Neuron (in vitro differentiated cells): ENCODE results near the gene PPWD1.
"Not testable (repeated sequence)": the region's sequence is repeated elsewhere in the genome, so short reads cannot be mapped to it uniquely, and the experiment has no call there.

Source experiments
- H2AFZ ChIP-seq: one replicate; pipeline ENCODE4 v1.6.1; 2013; ENCODE audit warnings: low read depth, mild to moderate bottlenecking, inconsistent platforms, low read length, moderate library complexity
- H3K27me3 ChIP-seq: one replicate; pipeline ENCODE4 v1.6.1; 2013; ENCODE audit warnings: low read length; ENCODE audit not compliant: insufficient read depth
- H3K36me3 ChIP-seq: one replicate; pipeline ENCODE4 v1.6.1; 2013; ENCODE audit warnings: low read length; ENCODE audit not compliant: insufficient read depth
- H3K4me1 ChIP-seq: one replicate; pipeline ENCODE4 v1.6.1; 2013; ENCODE audit warnings: low read length; ENCODE audit not compliant: insufficient read depth
- H3K4me3 ChIP-seq: 2 replicates; pipeline ENCODE4 v1.5.1; 2013; ENCODE audit warnings: mild to moderate bottlenecking, low read length, moderate library complexity
- H3K9me3 ChIP-seq: one replicate; pipeline ENCODE4 v1.6.1; 2013; ENCODE audit warnings: low read length

The PPWD1 gene

GRCh38 chr5:65566505-65566904 lies 3.4 kb downstream of the PPWD1 start:
- H3K4me1 ChIP-seq = peaks cover 16% of the 10 kb centered on the region

DNA sequence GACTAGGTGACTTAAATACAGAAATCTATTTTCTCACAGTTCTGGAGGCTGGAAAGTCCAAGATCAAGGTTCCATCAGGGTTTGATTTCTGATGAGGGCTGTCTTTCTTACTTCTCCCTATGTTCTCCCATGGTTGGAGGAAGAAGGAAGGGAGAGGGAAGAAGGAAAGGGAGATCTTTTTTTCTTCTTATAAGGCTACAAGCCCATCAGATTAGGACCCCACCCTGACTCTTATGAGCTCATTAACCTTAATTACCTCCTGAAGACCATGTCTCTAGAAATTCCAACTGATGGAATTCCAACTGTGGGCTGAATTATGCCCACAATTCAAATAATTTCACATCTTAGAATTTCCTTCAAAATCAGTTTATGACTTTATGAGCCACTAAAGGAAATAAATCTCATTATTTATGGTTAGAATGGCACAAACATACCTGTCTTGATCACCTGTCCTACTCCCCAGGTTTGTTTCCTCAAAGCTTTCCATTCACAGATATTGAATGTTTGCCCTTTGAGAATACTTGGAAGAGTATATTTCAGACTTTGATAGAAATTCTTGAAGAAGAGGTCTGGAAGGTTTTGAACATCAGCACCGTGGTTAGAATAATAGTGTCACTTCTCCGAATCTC lies 7.6 kb downstream of the PPWD1 start:
- Histone ChIP-seq H2AFZ (no peak overlapping the region), H3K9me3 (no peaks in the 10 kb centered on the region), H3K27me3 (no peaks in the 10 kb centered on the region), H3K36me3 (peaks cover 50% of the 10 kb centered on the region), H3K4me3 (no peak overlapping the region), H3K4me1 (no peaks in the 10 kb centered on the region)

More at GRCh38 chr5:65566505-65566904, 3.4 kb downstream of the PPWD1 start:
- no peak overlapping the region for H2AFZ ChIP-seq
- H3K27me3 ChIP-seq = no peaks in the 10 kb centered on the region
- no peak overlapping the region for H3K4me3 ChIP-seq
- peaks cover 21% of the 10 kb centered on the region for H3K36me3 ChIP-seq
- H3K9me3 ChIP-seq = no peaks in the 10 kb centered on the region

GRCh38 chr5:65577141-65577540 lies 14.0 kb downstream of the PPWD1 start:
- no peaks in the 10 kb centered on the region for H3K4me1 ChIP-seq
- no peaks in the 10 kb centered on the region for H3K27me3 ChIP-seq
- H3K36me3 ChIP-seq = peaks cover 70% of the 10 kb centered on the region
- no peaks in the 10 kb centered on the region for H3K9me3 ChIP-seq
- H2AFZ ChIP-seq = no peak overlapping the region
- H3K4me3 ChIP-seq = no peak overlapping the region

DNA sequence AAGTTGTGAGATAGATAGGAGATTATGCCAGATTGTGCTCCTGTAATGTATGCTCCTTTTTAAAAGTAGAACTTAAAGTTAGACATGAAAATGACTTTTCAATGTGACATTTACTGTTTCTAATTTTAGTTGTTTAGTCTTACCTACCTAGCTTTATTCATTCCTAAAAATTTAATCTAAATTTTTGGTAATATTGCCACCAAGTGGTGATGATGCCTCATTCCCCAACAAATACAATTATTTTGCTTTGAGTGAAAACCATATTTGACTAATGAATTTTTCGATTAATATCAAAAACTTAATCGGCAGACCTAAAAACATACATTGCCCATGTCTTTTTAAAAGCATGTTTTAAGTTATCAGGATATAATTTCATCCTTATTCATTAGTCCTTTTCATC lies 25.6 kb downstream of the PPWD1 start:
- Histone ChIP-seq H3K4me1 (no peaks in the 10 kb centered on the region), H3K27me3 (no peaks in the 10 kb centered on the region), H3K36me3 (peaks cover 72% of the 10 kb centered on the region), H2AFZ (no peak overlapping the region), H3K4me3 (no peak overlapping the region), H3K9me3 (no peaks in the 10 kb centered on the region)

DNA sequence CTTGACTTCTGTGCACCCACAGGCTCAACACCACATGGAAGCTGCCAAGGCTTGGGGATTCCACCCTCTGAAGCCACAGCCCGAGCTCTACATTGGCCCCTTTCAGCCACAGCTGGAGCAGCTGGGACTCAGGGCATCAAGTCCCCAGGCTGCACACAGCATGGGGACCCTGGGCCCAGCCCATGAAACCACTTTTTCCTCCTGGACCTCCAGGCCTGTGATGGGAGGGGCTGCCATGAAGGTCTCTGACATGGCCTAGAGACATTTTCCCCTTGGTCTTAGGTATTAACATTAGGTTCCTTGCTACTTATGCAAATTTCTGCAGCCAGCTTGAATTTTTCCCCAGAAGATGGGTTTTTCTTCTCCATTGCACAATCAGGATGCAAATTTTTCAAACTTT lies 38.7 kb downstream of the PPWD1 start:
- not testable (repeated sequence) for H3K4me3 ChIP-seq, H3K4me1 ChIP-seq, H2AFZ ChIP-seq, H3K27me3 ChIP-seq
- Histone ChIP-seq H3K9me3 (peaks cover 21% of the 10 kb centered on the region), H3K36me3 (peaks cover 66% of the 10 kb centered on the region)

GRCh38 chr5:65611524-65611923 lies 48.4 kb downstream of the PPWD1 start:
- H3K27me3 ChIP-seq = no peaks in the 10 kb centered on the region
- no peaks in the 10 kb centered on the region for H3K4me1 ChIP-seq
- no peak overlapping the region for H3K4me3 ChIP-seq
- no peaks in the 10 kb centered on the region for H3K9me3 ChIP-seq
- no peak overlapping the region for H2AFZ ChIP-seq
- peaks cover 55% of the 10 kb centered on the region for H3K36me3 ChIP-seq

DNA sequence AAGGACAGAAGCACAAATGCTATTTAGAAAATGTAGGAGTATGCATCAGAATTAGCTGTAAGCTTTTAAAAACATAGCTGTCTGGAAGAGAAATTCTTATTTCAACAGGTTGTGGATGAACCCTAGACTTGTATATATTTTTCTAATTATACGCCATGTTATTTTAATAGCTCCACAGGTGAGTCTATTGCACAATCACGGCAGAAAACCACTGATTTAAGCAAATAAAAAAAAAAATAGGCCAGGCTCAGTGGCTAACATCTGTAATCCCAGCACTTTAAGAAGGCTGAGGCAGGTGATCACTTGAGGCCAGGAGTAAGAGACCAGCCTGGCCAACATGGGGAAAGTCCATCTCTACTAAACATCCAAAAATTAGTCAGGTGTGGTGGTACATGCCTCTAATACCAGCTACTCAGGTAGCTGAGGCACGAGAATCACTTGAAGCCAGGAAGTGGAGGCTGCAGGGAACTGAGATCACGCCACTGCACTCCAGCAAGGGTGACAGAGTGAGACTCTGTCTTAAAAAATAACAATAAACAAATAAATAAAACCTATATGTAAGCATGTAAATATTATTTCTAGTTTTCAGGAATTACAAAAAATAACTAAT lies 49.3 kb downstream of the PPWD1 start:
- H3K4me1 ChIP-seq = no peaks in the 10 kb centered on the region
- H3K27me3 ChIP-seq = no peaks in the 10 kb centered on the region
- H3K4me3 ChIP-seq = no peak overlapping the region
- H3K9me3 ChIP-seq = no peaks in the 10 kb centered on the region
- H2AFZ ChIP-seq = no peak overlapping the region
- H3K36me3 ChIP-seq = peaks cover 54% of the 10 kb centered on the region

GRCh38 chr5:65620021-65620420 lies 56.9 kb downstream of the PPWD1 start:
- H3K4me1 ChIP-seq = peaks cover 14% of the 10 kb centered on the region
- no peak overlapping the region for H2AFZ ChIP-seq
- no peak overlapping the region for H3K4me3 ChIP-seq
- no peaks in the 10 kb centered on the region for H3K27me3 ChIP-seq
- peaks cover 11% of the 10 kb centered on the region for H3K36me3 ChIP-seq
- no peaks in the 10 kb centered on the region for H3K9me3 ChIP-seq

DNA sequence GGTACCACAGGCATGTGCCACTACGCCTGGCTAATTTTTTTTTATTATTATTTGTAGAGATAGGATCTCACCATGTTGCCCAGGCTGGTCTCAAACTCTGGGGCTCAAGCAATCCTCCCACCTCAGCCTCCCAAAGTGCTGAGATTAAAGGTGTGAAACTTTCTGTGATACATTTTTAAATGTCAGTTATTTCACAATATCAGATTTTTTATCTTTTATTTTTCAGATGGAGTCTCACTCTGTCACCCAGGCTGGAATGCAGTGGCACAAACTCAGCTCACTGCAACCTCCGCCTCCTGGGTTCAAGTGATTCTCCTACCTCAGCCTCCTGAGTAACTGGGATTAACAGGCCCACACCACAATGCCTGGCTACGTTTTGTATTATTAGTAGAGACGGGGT lies 58.9 kb downstream of the PPWD1 start:
- H3K4me3 ChIP-seq = not testable (repeated sequence)

DNA sequence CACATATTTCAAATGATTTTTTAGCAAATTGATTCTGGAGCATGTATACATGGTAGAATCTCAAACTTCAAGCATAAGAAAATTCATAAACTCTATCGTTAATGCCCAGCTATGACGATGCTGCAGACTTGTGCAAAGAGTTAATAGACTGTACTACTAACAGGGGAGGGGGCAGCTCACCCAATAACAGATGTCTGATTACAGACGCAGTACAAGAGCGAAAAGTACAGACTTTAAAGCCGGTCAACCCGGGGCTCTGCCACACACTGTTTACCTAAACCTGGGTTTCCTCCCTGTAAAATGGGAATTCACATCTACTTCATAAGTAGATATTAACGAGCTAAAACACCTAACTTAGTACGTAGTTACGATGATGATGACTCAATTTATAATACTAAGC lies 60.4 kb downstream of the PPWD1 start:
- no peaks in the 10 kb centered on the region for H3K36me3 ChIP-seq
- no peaks in the 10 kb centered on the region for H3K9me3 ChIP-seq
- H3K27me3 ChIP-seq = no peaks in the 10 kb centered on the region

More for the DNA sequence above, 58.9 kb downstream of the PPWD1 start:
- H3K4me1 ChIP-seq = peaks cover 21% of the 10 kb centered on the region
- H2AFZ ChIP-seq, H3K9me3 ChIP-seq, H3K36me3 ChIP-seq, H3K27me3 ChIP-seq: not testable (repeated sequence)

DNA sequence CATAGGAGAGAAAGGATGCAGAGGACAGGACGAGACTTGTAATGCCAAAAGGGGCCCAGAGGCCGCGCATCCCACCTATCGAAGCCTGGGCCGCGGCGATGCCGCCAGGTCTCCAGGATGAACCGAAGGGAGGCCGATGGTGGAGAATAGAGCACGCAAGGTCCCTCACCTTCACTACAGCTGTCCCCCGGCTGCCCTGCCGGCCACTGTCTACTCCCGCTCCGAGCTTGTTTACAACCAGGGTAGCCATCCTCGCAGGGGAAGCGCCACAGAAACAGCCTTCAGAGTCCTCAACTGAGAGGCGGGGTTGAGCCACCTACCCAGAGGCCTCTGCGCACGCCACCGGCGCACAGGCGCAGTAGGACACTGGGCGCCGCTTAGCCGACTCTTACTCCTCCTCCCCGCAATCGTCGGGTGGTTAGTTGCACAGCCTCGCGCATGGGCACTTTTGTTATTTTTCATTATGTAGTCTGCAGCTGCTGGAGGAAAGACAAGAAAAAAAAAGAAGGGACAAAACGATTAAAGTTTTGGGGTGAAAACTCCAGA lies 61.0 kb downstream of the PPWD1 start, which contains the start of gene TRIM23:
Gene TRIM23, minus strand, starts transcription at position 309 of the 546 bp plus-strand sequence. Its CDS starts 59 bp downstream, at position 250.
- peaks cover under 1% of the 10 kb centered on the region for H3K36me3 ChIP-seq
- H3K27me3 ChIP-seq = no peaks in the 10 kb centered on the region
- peak within 1 kb of the TSS; percentile 66 for H2AFZ ChIP-seq
- H3K4me3 ChIP-seq = peak within 1 kb of the TSS; percentile 81
- H3K4me1 ChIP-seq = peaks cover 21% of the 10 kb centered on the region
- H3K9me3 ChIP-seq = no peaks in the 10 kb centered on the region

More for the DNA sequence above, 60.4 kb downstream of the PPWD1 start:
- Histone ChIP-seq H2AFZ (peak overlapping the region; percentile 66), H3K4me1 (peaks cover 21% of the 10 kb centered on the region), H3K4me3 (peak overlapping the region; percentile 81)

DNA sequence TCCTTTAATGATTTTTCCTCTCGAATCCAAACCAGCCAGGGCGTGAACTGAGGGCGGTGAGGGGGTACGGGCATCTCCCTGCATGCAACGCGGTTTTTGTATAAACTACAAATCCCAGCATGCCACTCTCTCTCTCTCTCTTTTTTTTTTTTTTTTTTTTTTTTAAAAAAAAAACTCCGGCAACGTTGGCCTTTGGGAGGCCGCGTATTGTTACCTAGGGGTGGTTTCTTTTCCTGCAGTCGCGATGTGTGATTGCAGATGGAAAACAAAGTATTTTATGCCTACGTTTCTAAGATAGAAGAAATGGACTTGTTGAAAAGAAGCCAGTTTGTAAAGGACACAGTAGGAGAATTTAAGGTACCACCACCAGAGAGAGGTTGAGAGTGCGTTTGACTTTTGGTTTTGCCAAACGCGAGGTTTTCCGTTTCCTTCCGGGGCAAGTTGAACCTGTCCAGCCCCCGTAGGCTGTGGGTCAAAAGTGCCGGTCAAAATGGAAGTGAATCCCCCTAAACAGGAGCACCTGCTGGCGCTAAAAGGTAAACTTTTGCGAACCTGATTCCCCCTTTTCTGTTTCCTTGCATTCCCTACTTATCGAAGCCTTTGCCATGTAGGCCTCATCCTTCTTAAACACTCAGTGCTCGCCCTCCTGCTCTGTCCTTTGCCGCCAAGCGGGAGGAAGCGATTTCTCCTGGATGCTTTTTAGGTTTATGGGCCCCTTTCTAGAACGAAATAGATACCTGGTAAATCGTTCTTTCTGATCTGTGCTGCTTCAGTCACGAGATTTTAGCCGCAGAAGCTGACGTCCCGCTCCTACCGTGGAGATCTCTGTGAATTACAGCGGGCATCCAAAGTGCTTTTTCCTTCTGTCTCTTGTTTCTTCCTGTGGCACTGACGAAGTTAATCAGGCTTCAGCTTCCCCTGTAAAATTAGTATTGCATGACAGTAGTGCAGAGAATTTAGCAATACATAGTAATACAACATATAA lies 61.8 kb downstream of the PPWD1 start, which contains the start of the genes SHLD3 and TRAPPC13:
Gene SHLD3, plus strand, starts transcription at position 457 of the 985 bp plus-strand sequence. CDS start 4,561 bp downstream, outside the sequence.
Gene TRAPPC13, plus strand, starts transcription at position 457 of the 985 bp plus-strand sequence. Its CDS starts 34 bp downstream, at position 491.
- H3K4me1 ChIP-seq = peaks cover 21% of the 10 kb centered on the region
- no peaks in the 10 kb centered on the region for H3K27me3 ChIP-seq
- peaks cover 7% of the 10 kb centered on the region for H3K36me3 ChIP-seq
- H3K4me3 ChIP-seq = peak within 1 kb of the TSS; percentile 81
- H2AFZ ChIP-seq = peak within 1 kb of the TSS; percentile 66
- no peaks in the 10 kb centered on the region for H3K9me3 ChIP-seq
